ENCODE measurements around the gene HSP90AB1. TPM values are rescaled to one million over a fixed set of nuclear protein-coding genes. Genes with fewer than 3 reads are reported as not detected.

Gene HSP90AB1
- total RNA-seq, 1 experiment from 2014 or later: 1,986 TPM

DNA sequence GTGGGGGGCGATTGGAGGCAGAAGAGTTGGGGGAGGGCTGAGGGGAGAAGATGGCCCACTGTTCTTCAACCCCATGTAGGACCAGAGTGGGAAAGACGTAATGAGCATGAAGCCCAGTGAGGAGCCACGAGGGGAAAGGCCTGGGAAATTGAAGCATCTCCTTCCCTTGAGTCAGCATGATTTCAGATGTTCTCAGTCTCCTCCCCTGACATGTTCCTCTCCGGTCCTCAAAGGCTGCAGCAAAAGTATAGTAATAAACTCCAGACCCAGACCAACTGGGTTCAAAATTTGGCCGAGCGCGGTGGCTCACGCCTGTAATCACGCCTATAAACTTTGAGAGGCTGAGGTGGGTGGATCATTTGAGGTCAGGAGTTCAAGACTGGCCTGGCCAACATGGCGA is 20.4 kb downstream of the HSP90AB1 start:
- Mint-ChIP-seq H3K9me3 (no peaks in the 10 kb centered on the region; a peak in 1 of 5 replicates), H3K27ac (no peak overlapping the region; a peak in 1 of 7 replicates), H3K27me3 (ENCODE audit: low read depth) (peaks cover 24% of the 10 kb centered on the region), H3K4me3 (no peak overlapping the region), H3K36me3 (ENCODE audit: insufficient read depth in 1 of 3, low read depth in 3 of 3) (no peaks in the 10 kb centered on the region), H3K4me1 (peaks cover 47 to 62% of the 10 kb centered on the region in 2 experiments)
- TF ChIP-seq CTCF (conservative IDR thresholded peaks at IDR 0.05): no peak
- Histone ChIP-seq H4K8ac (replicated peaks; ENCODE audit: insufficient read length, low read depth, low read length) (no peak overlapping the region), H2BK5ac (ENCODE audit: insufficient read length, low read length) (no peak overlapping the region), H2BK20ac (ENCODE audit: low read depth, low read length, poor library complexity, severe bottlenecking) (no peak overlapping the region), H3K27ac (ENCODE audit: insufficient read length, low read depth, low read length) (no peak overlapping the region), H3T11ph (ENCODE audit: low read length) (no peak overlapping the region), H3K4me2 (ENCODE audit: insufficient read depth, insufficient read length, low read length) (no peak overlapping the region), H3K23me2 (ENCODE audit: insufficient read length, low read depth, low read length, poor library complexity, severe bottlenecking) (peaks cover 20% of the 10 kb centered on the region), H2AFZ (ENCODE audit: low read length) (no peak overlapping the region), H2BK15ac (ENCODE audit: low read depth, low read length) (no peak overlapping the region), H3K18ac (ENCODE audit: insufficient read length, low read depth, low read length) (no peak overlapping the region), H3K4me1 (ENCODE audit: insufficient read depth, low read length) (peaks cover 12% of the 10 kb centered on the region; the same call in 1 of the 2 replicates), H2AK5ac (ENCODE audit: insufficient read length, low read length) (no peak overlapping the region), H4K5ac (ENCODE audit: insufficient read length, low read depth, low read length) (no peak overlapping the region), H3K79me2 (ENCODE audit: insufficient read depth, low read length) (no peaks in the 10 kb centered on the region), H3K9me3 (ENCODE audit: control insufficient read depth, low read depth, low read length) (no peaks in the 10 kb centered on the region), H4K20me1 (ENCODE audit: control insufficient read depth, insufficient read depth, insufficient read length) (no peaks in the 10 kb centered on the region), H4K91ac (ENCODE audit: insufficient read length, low read depth, low read length) (no peak overlapping the region), H2BK12ac (ENCODE audit: insufficient read length, low read depth, low read length) (no peak overlapping the region), H3K27me3 (ENCODE audit: insufficient read depth, low read length) (peaks cover 7% of the 10 kb centered on the region; the same call in 1 of the 2 replicates), H3K23ac (ENCODE audit: insufficient read length, low read depth, low read length) (no peak overlapping the region), H3K4ac (ENCODE audit: low read depth, low read length) (no peak overlapping the region), H3K79me1 (ENCODE audit: insufficient read depth, low read depth, low read length, poor library complexity, severe bottlenecking) (no peaks in the 10 kb centered on the region), H3K14ac (ENCODE audit: insufficient read depth, low read length) (no peak overlapping the region), H3K56ac (ENCODE audit: insufficient read length, low read depth, low read length) (no peak overlapping the region), H2BK120ac (ENCODE audit: low read depth, low read length, poor library complexity, severe bottlenecking) (no peak overlapping the region), H3K9ac (ENCODE audit: extremely low read depth, insufficient read length, low read length) (no peak overlapping the region)
- no CpG with 5 or more reads among the region's 10 CpGs for WGBS (ENCODE audit: extremely low coverage, insufficient read length, low lambda C conversion rate)
- no peak for DNase-seq
